H1 (cell line): ENCODE data around the gene ZFP1. TPM values are rescaled to one million over a fixed set of nuclear protein-coding genes. Genes with fewer than 3 reads are reported as not detected.

Experiments used
- ZNF274 ChIP-seq: IDR thresholded peaks from 2 replicates; pipeline ENCODE4 v1.7.0; 2012; ENCODE audit warnings: low read length, borderline replicate concordance; ENCODE audit errors: extremely low read depth
- polyA plus RNA-seq, 7 experiments: library from polyadenylated mRNA; depleted of rRNA in 3 of 7; stranded (reverse) in 5 of 7; unstranded in 2 of 7; fragments of >200 nt in 5 of 7; fragments of 200-250 nt in 2 of 7; gene quantifications; 1 replicate in 5 of 7; 2 replicates in 1 of 7; 4 replicates in 1 of 7; pipeline versions ENCODE4 v1.2.1 to v1.2.3, GENCODE V29; 2011 to 2013; ENCODE audit warnings: missing spikeins in 2 of 7, mixed read lengths in 2 of 7
- total RNA-seq: library from RNA; stranded (reverse); fragmentation: NEBNext Ultra II Directional; extraction: Animal tissue kit (Norgen Biotek cat#: 25700); gene quantifications from 2 replicates; pipeline ENCODE4 v1.2.1, GENCODE V29; 2021

The ZFP1 gene
- total and polyA plus RNA-seq, 2 of the 8 experiments (the other 6 are each of a cell fraction or from before 2014, with no cell fraction given) = 4.0 to 11.2 TPM

DNA sequence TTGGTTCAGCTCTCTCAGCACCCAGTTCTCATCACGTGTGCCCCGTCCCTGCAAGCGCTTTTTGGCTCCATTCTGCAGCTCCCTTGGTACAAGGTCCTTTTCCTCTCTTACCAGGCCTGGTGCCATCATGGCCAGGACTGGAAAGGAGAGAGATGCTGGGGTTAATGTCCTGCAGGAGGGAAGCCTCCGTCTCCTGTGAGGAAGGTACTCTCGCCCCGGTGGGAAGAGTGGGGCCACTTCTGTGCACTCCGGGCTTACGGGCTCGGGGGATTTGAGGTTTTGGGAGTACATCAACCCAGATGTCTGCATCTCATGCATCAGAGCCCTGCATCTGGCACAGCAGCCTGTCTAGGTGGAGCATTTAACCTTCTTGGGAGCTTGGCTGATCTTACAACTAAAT, 48.5 kb downstream of the ZFP1 start (continued):
- TF ChIP-seq ZNF274 = no peak
- TF ChIP-seq, all 59 proteins: peak for 0
